Lower leg skin (tissue), 4 donors: ENCODE results near the gene RTN4RL1. TPM values are rescaled to one million over a fixed set of nuclear protein-coding genes. Genes with fewer than 3 reads are reported as not detected.
"Not testable (repeated sequence)": the region's sequence is repeated elsewhere in the genome, so short reads cannot be mapped to it uniquely, and the experiment has no call there.

Experiments
- DNase-seq, 2 donors: peaks; one replicate each; pipeline ENCODE4 v3.0.0-alpha.2; 2019; ENCODE audit warnings: low spot score in 2 of 2
- H3K4me3 ChIP-seq: fragments of 200-600 bp; sonication (generic); 2 replicates; pipeline ENCODE4 v1.5.1; 2017; ENCODE audit warnings: mild to moderate bottlenecking, low read depth; ENCODE audit not compliant: poor library complexity, severe bottlenecking
- POLR2A ChIP-seq, 2 donors: fragments of 450-650 bp; IDR thresholded peaks; one replicate each; pipeline ENCODE4 v1.6.1; 2016 to 2017; ENCODE audit warnings: antibody characterized with exemption in 2 of 2, mild to moderate bottlenecking in 1 of 2, moderate library complexity in 1 of 2
- WGBS, 2 donors: methylation state at CpG; one replicate each; pipeline ENCODE4 v1.1.5; 2018; 5-methylcytosine and 5-hydroxymethylcytosine counted together
- intact Hi-C: fragments of 100-400 bp; cut with DNase I; formaldehyde crosslinking; loops from one replicate; pipeline ENCODE4 v1.15.0; 2023; ENCODE audit warnings: low total_unique reads
- total RNA-seq, 4 donors: library from RNA; depleted of rRNA; stranded (reverse); fragments of >200 nt; gene quantifications; one replicate each; pipeline ENCODE4 v1.1.0, GENCODE V29; 2016
- TF ChIP-seq, protein P1 (sequence below), 3 donors: fragments of 450-650 bp; IDR thresholded peaks; one replicate each; pipeline ENCODE4 v1.5.1; 2016; ENCODE audit warnings: antibody characterized with exemption in 3 of 3, mild to moderate bottlenecking in 3 of 3, moderate library complexity in 2 of 3

Gene RTN4RL1
- total RNA-seq, 4 donors from 2014 or later, result 19.1 to 31.5 (median 27.6) TPM

DNA sequence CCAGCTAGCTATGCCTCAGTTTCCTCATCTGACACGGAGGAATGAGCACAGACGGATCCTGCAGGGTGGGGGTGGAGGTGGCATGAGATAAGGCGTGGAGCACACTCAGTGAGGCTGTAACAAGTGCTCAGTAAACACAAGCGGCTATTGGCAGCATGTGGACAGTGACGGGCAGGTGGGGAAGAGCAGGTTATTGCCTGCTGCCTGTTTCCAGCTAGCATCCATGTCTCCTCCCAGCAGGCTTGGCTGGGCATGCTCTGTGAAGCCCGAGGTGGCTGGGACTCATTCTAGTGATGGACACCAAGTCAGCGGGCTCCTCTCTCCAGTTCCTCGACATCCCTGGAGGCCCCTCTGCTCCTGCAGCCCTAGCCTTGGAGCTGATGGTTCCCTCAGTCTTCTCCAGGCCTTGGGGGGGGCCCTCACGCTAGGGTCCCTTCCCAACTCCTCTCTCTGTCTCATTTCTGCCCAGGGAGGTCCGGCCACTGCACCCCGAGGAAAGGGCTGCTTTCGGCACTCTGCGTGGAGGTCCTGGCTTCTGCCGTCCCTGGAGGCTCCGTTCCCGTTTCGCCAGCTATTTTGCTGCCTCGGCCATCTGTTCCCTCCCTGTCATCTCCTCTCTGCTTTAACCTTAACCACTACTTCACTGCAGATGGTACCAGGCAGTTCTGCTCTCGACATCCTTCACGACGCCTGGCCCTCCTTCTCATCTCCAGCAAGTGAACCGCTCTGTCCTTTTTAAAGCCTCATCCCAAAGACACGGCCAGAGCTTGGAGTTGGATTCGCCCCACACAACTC is 6.2 kb downstream of the RTN4RL1 start:
- no peak overlapping the region for H3K4me3 ChIP-seq
- no peak for DNase-seq
- WGBS, 2 donors, result 71 to 79% methylated on average over 23 to 24 of the region's 24 CpGs
- TF ChIP-seq POLR2A (IDR thresholded peaks at IDR 0.05), result no peak
- TF ChIP-seq, protein P1, sequence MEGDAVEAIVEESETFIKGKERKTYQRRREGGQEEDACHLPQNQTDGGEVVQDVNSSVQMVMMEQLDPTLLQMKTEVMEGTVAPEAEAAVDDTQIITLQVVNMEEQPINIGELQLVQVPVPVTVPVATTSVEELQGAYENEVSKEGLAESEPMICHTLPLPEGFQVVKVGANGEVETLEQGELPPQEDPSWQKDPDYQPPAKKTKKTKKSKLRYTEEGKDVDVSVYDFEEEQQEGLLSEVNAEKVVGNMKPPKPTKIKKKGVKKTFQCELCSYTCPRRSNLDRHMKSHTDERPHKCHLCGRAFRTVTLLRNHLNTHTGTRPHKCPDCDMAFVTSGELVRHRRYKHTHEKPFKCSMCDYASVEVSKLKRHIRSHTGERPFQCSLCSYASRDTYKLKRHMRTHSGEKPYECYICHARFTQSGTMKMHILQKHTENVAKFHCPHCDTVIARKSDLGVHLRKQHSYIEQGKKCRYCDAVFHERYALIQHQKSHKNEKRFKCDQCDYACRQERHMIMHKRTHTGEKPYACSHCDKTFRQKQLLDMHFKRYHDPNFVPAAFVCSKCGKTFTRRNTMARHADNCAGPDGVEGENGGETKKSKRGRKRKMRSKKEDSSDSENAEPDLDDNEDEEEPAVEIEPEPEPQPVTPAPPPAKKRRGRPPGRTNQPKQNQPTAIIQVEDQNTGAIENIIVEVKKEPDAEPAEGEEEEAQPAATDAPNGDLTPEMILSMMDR (IDR thresholded peaks at IDR 0.05), result no peak
- intact Hi-C loops, result no loop called here

DNA sequence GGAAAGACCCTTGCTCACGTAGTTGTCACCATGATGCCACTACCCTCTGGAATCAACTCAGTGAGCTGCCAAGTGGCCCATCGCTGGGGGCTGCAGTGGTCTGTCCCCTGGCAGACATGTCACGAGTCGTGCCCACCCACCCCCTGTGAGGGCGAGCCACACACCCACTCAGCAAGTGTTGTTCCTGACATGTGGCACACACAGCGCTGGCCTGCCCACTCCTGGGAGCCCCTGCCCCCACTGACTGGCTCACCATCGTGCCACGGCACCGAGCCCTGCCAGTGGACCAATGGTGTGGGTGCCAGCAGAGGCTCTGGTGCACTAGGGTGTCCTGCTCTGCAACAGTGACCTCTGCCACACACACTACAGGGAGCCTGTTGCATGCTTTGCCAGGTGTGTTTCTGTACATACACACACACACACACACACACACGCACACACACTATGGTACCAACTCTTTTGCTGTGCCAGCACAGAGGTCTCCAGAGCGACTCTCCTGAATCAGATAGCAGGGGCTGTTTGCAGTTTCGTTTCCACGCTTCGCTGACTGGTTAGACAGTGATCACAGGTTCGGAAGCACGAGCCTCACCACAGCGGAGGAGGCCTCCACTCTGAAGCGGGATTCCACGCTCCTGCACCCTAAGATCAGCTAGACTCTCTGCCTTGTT is 7.7 kb downstream of the RTN4RL1 start:
- H3K4me3 ChIP-seq, result no peak overlapping the region
- no peak for DNase-seq
- intact Hi-C loops, result no loop called here
- 80 to 92% methylated on average over 19 of the region's 19 CpGs for WGBS, 2 donors
- TF ChIP-seq, protein P1 (IDR thresholded peaks at IDR 0.05), result no peak
- no peak for TF ChIP-seq POLR2A (IDR thresholded peaks at IDR 0.05)

DNA sequence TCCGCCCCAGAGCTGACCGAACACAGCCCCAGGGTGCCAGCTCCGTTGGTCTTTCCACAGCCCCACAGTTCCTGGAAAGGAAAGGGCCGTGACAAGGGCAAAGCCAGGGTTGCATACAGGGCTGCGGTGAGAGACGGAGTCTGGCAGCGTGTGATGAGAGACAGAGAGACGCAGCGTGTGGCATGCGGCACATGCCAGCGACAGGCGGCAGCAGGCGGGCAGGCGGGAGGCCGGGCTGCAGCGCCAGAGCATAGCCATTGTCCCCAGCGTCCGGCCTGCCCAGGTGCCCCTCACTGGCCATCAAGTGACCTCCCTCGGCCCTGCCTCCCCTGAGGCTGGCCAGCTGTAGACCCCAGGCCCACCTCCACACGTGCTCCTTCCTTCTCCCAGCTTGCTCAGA is 8.6 kb downstream of the RTN4RL1 start:
- intact Hi-C loops, result no loop called here
- TF ChIP-seq, protein P1 (IDR thresholded peaks at IDR 0.05), result no peak
- no peak for TF ChIP-seq POLR2A (IDR thresholded peaks at IDR 0.05)
- no peak overlapping the region for H3K4me3 ChIP-seq
- WGBS, 2 donors, result 63 to 70% methylated on average over 14 to 20 of the region's 20 CpGs
- DNase-seq, result no peak

DNA sequence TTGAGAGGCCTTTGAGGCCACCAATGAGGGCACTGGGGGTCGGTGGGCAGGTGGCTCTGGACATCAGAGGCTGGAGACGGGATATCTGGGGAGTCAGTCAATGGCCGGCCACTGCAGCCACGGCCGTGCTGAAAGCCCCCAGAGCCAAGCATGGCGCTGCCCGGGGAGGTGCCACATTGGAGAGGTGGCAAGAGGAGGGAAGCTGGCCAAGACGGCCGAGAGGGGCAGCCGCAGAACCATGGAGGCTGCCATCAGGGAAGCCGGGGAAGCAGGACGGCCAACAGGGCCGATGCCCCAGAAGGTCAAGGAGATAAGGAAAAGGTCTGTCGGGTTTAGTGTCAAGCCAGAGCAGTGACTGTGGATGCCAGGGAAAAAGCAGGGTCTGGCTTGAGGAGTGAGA is 9.8 kb downstream of the RTN4RL1 start:
- WGBS, 2 donors, result 88 to 92% methylated on average over 14 of the region's 14 CpGs
- DNase-seq, result no peak
- no peak for TF ChIP-seq POLR2A (IDR thresholded peaks at IDR 0.05)
- TF ChIP-seq, protein P1 (IDR thresholded peaks at IDR 0.05), result no peak
- intact Hi-C loops, result no loop called here
- no peak overlapping the region for H3K4me3 ChIP-seq

DNA sequence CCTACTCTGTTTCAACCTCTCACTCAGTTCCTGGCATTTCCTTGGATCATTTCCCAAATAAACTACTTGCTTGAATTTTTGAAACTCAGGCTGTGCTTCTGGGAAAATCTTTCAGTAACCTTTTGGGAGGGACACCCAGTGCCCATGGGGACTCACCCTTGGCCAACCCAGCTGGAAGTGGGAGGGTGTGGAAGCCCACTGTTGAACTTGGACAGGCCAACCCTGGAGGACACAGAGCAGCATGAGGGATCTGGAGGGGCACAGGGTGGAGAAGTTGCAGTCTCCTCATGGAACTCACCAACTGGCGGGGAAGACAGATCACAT is 11.2 kb downstream of the RTN4RL1 start:
- intact Hi-C loops, result no loop called here
- 100% methylated on average over 1 of the region's 1 CpG for WGBS, 2 donors
- TF ChIP-seq, protein P1 (IDR thresholded peaks at IDR 0.05), result no peak
- TF ChIP-seq POLR2A (IDR thresholded peaks at IDR 0.05), result no peak
- no peak overlapping the region for H3K4me3 ChIP-seq
- no peak for DNase-seq

DNA sequence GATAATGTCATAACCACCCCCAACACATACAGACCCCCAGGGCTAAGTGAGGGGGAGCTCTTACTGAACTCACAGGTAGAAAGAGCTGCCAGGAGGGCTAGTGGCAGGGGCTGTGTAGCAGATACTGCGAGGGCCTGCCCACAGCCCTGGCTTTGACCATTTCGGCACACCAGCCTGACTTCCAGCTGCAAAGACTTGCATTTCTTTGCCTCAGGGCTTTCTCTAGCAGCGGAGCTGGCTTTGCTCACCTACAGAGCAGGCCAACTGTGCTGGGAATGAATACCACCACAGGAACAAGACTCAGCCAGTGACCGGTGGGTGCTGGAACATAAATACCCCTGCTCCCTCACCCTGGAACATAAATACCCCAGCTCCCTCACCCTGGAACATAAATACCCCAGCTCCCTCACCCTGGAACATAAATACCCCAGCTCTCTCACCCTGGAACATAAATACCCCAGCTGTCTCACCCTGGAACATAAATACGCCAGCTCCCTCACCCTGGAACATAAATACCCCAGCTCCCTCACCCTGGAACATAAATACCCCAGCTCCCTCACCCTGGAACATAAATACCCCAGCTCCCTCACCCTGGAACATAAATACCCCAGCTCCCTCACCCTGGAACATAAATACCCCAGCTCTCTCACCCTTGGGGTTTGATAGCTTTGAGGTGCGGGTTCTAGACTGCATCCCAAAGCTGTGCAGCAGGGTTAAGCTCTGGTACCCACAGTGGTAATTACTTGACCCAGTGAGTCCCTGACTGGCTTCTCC is 11.7 kb downstream of the RTN4RL1 start:
- H3K4me3 ChIP-seq, DNase-seq, intact Hi-C loops: not testable (repeated sequence)
- 73 to 76% methylated on average over 6 of the region's 6 CpGs for WGBS, 2 donors
